HEK293 (cell line): ENCODE data around the gene AP3S2.

Experiments used
- GLI4 ChIP-seq: fragments of 450-650 bp; formaldehyde crosslinking; IDR thresholded peaks from 2 replicates; pipeline ENCODE4 v1.5.1; 2016; ENCODE audit warnings: missing biosample characterization, missing genetic modification characterization
- OSR2 ChIP-seq: fragments of 450-650 bp; formaldehyde crosslinking; IDR thresholded peaks from 2 replicates; pipeline ENCODE4 v1.5.1; 2016; ENCODE audit warnings: missing biosample characterization, missing genetic modification characterization
- ZBTB20 ChIP-seq: fragments of 450-650 bp; formaldehyde crosslinking; IDR thresholded peaks from 2 replicates; pipeline ENCODE4 v1.5.1; 2016; ENCODE audit warnings: missing biosample characterization, missing genetic modification characterization
- ZBTB7A ChIP-seq: fragments of 450-650 bp; formaldehyde crosslinking; IDR thresholded peaks from 2 replicates; pipeline ENCODE4 v1.5.1; 2016; ENCODE audit warnings: low read depth, missing biosample characterization, missing genetic modification characterization
- ZNF10 ChIP-seq: fragments of 450-650 bp; formaldehyde crosslinking; IDR thresholded peaks from 2 replicates; pipeline ENCODE4 v1.5.1; 2017; ENCODE audit warnings: missing biosample characterization, missing genetic modification characterization
- ZNF324 ChIP-seq: fragments of 450-650 bp; formaldehyde crosslinking; IDR thresholded peaks from 2 replicates; pipeline ENCODE4 v1.5.1; 2016; ENCODE audit warnings: missing biosample characterization, missing genetic modification characterization
- ZNF433 ChIP-seq: fragments of 450-650 bp; formaldehyde crosslinking; IDR thresholded peaks from 2 replicates; pipeline ENCODE4 v1.5.1; 2016; ENCODE audit warnings: missing biosample characterization, missing genetic modification characterization, low read depth
- ZNF837 ChIP-seq: fragments of 450-650 bp; formaldehyde crosslinking; IDR thresholded peaks from 2 replicates; pipeline ENCODE4 v1.5.1; 2016; ENCODE audit warnings: missing biosample characterization, missing genetic modification characterization
- ZSCAN30 ChIP-seq: fragments of 450-650 bp; IDR thresholded peaks from 2 replicates; pipeline ENCODE4 v1.5.1; 2018; ENCODE audit warnings: missing biosample characterization, mild to moderate bottlenecking, missing genetic modification characterization, moderate library complexity
- TF ChIP-seq, protein P1 (sequence below): fragments of 450-650 bp; formaldehyde crosslinking; IDR thresholded peaks from 2 replicates; pipeline ENCODE4 v1.5.1; 2016; ENCODE audit warnings: missing biosample characterization, missing genetic modification characterization
- TF ChIP-seq, protein P2 (sequence below): sonication (generic); formaldehyde crosslinking; IDR thresholded peaks from 2 replicates; pipeline ENCODE4 v1.8.1; 2022; ENCODE audit warnings: mild to moderate bottlenecking, moderate library complexity, missing genetic modification reagents
- TF ChIP-seq, protein P3 (sequence below): fragments of 450-650 bp; formaldehyde crosslinking; IDR thresholded peaks from 2 replicates; pipeline ENCODE4 v1.5.1; 2016; ENCODE audit warnings: missing biosample characterization, missing genetic modification characterization
- TF ChIP-seq, protein P4 (sequence below): fragments of 450-650 bp; IDR thresholded peaks from 2 replicates; pipeline ENCODE4 v1.5.1; 2018; ENCODE audit warnings: missing biosample characterization, mild to moderate bottlenecking, missing genetic modification characterization

DNA sequence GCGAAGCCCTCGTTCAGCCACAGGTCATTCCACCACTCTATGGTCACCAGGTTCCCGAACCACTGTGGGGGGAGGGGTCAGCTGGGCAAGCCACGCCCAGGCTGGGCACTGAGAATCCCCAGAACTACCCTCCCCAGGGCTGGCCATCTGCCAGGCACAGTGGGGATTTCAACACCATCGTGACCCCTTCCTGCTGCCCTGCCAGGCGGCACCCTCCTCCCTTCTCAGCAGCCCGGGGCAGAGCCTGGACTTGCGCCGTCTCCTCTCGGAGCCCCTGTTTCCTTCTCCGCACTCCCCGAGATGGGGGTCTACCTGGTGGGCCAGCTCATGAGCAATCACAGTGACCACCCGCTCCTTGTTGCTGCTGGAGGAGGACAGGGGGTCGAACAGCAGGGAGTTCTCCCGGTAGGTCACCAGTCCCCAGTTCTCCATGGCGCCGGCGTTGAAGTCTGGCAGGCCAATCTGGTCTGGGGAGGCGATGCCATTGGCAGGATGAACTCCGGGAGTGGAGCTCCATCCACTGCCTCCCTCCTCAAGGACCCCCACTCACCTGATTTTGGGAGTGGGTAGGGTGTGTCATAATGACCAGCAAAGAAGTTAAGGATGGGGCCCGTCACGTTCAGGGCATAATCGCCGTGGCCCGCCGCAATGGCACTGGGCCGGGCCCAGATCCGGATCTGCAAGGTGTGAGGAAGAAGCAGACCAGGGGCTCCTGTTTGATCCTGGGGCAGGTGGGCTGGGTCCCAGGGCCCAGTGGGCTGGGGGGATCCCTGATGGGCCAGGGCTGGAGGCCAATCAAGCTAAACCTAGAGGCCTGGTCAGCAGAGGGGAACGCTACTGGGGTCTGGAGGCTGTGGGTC is 89.6 kb downstream of the AP3S2 start:
- TF ChIP-seq, protein P1, sequence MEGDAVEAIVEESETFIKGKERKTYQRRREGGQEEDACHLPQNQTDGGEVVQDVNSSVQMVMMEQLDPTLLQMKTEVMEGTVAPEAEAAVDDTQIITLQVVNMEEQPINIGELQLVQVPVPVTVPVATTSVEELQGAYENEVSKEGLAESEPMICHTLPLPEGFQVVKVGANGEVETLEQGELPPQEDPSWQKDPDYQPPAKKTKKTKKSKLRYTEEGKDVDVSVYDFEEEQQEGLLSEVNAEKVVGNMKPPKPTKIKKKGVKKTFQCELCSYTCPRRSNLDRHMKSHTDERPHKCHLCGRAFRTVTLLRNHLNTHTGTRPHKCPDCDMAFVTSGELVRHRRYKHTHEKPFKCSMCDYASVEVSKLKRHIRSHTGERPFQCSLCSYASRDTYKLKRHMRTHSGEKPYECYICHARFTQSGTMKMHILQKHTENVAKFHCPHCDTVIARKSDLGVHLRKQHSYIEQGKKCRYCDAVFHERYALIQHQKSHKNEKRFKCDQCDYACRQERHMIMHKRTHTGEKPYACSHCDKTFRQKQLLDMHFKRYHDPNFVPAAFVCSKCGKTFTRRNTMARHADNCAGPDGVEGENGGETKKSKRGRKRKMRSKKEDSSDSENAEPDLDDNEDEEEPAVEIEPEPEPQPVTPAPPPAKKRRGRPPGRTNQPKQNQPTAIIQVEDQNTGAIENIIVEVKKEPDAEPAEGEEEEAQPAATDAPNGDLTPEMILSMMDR (tag by site-specific recombination), result no peak
- TF ChIP-seq, protein P2, sequence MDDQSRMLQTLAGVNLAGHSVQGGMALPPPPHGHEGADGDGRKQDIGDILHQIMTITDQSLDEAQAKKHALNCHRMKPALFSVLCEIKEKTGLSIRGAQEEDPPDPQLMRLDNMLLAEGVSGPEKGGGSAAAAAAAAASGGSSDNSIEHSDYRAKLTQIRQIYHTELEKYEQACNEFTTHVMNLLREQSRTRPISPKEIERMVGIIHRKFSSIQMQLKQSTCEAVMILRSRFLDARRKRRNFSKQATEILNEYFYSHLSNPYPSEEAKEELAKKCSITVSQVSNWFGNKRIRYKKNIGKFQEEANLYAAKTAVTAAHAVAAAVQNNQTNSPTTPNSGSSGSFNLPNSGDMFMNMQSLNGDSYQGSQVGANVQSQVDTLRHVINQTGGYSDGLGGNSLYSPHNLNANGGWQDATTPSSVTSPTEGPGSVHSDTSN (CRISPR knock-in tag), result no peak
- TF ChIP-seq ZNF837 (tag by site-specific recombination) (no peak), ZBTB7A (tag by site-specific recombination) (no peak), ZBTB20 (tag by site-specific recombination) (no peak), ZSCAN30 (tag by site-specific recombination) (no peak), OSR2 (tag by site-specific recombination) (no peak), ZNF324 (no peak), ZNF433 (no peak), GLI4 (tag by site-specific recombination) (no peak), ZNF10 (tag by site-specific recombination) (no peak)
- TF ChIP-seq, protein P3, sequence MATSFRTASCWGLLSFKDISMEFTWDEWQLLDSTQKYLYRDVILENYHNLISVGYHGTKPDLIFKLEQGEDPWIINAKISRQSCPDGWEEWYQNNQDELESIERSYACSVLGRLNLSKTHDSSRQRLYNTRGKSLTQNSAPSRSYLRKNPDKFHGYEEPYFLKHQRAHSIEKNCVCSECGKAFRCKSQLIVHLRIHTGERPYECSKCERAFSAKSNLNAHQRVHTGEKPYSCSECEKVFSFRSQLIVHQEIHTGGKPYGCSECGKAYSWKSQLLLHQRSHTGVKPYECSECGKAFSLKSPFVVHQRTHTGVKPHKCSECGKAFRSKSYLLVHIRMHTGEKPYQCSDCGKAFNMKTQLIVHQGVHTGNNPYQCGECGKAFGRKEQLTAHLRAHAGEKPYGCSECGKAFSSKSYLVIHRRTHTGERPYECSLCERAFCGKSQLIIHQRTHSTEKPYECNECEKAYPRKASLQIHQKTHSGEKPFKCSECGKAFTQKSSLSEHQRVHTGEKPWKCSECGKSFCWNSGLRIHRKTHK (tag by site-specific recombination), result no peak
- TF ChIP-seq, protein P4, sequence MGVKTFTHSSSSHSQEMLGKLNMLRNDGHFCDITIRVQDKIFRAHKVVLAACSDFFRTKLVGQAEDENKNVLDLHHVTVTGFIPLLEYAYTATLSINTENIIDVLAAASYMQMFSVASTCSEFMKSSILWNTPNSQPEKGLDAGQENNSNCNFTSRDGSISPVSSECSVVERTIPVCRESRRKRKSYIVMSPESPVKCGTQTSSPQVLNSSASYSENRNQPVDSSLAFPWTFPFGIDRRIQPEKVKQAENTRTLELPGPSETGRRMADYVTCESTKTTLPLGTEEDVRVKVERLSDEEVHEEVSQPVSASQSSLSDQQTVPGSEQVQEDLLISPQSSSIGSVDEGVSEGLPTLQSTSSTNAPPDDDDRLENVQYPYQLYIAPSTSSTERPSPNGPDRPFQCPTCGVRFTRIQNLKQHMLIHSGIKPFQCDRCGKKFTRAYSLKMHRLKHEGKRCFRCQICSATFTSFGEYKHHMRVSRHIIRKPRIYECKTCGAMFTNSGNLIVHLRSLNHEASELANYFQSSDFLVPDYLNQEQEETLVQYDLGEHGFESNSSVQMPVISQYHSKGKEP, result no peak
